IPS-18a (cell line): ENCODE data around the gene CDK14.
A peak's percentile ranks its signal among the peaks of the same experiment; 100 is the strongest.

ENCODE experiments used
- H3K27ac ChIP-seq: one replicate; pipeline ENCODE4 v1.5.1; 2013; ENCODE audit warnings: low read length
- H3K27me3 ChIP-seq: one replicate; pipeline ENCODE4 v1.6.1; 2013; ENCODE audit warnings: mild to moderate bottlenecking, low read length; ENCODE audit not compliant: control insufficient read depth, insufficient read depth
- H3K36me3 ChIP-seq: one replicate; pipeline ENCODE4 v1.6.1; 2013; ENCODE audit warnings: low read depth, low read length; ENCODE audit not compliant: control insufficient read depth
- H3K4me1 ChIP-seq: one replicate; pipeline ENCODE4 v1.6.1; 2013; ENCODE audit warnings: low read depth, low read length; ENCODE audit not compliant: control insufficient read depth
- H3K4me3 ChIP-seq: one replicate; pipeline ENCODE4 v1.5.1; 2013; ENCODE audit warnings: low read length
- H3K9ac ChIP-seq: one replicate; pipeline ENCODE4 v1.6.1; 2013; ENCODE audit warnings: mild to moderate bottlenecking, low read length, moderate library complexity
- H3K9me3 ChIP-seq: one replicate; pipeline ENCODE4 v1.6.1; 2013; ENCODE audit warnings: low read depth, low read length; ENCODE audit not compliant: control insufficient read depth

Gene CDK14

GRCh38 chr7:90595801-90596670, at the start of gene CDK14:
Gene CDK14 (plus strand): TSS chr7:90596321. CDS start chr7:90596628, 307 bp downstream.
- peaks cover 8% of the 10 kb centered on the region for H3K27me3 ChIP-seq
- H3K9me3 ChIP-seq, result no peaks in the 10 kb centered on the region
- H3K4me3 ChIP-seq, result peak within 1 kb of the TSS; percentile 76
- H3K27ac ChIP-seq, result peak within 1 kb of the TSS; percentile 0
- no peaks in the 10 kb centered on the region for H3K4me1 ChIP-seq
- H3K9ac ChIP-seq, result peak within 1 kb of the TSS; percentile 75
- no peaks in the 10 kb centered on the region for H3K36me3 ChIP-seq

- Histone ChIP-seq H3K27me3 (no peaks in the 10 kb centered on the region), H3K27ac (no peak overlapping the region), H3K9ac (no peak overlapping the region), H3K4me3 (no peak overlapping the region), H3K4me1 (peaks cover 5% of the 10 kb centered on the region), H3K9me3 (no peaks in the 10 kb centered on the region), H3K36me3 (no peaks in the 10 kb centered on the region)
Observed at GRCh38 chr7:90551036-90551435, 45.1 kb upstream of the CDK14 start.

GRCh38 chr7:90552521-90552920, 43.6 kb upstream of the CDK14 start:
- no peak overlapping the region for H3K4me3 ChIP-seq
- H3K36me3 ChIP-seq, result no peaks in the 10 kb centered on the region
- H3K4me1 ChIP-seq, result peaks cover 5% of the 10 kb centered on the region
- no peaks in the 10 kb centered on the region for H3K27me3 ChIP-seq
- H3K27ac ChIP-seq, result no peak overlapping the region
- H3K9me3 ChIP-seq, result no peaks in the 10 kb centered on the region
- no peak overlapping the region for H3K9ac ChIP-seq

- Histone ChIP-seq H3K9me3 (no peaks in the 10 kb centered on the region), H3K27ac (no peak overlapping the region), H3K27me3 (no peaks in the 10 kb centered on the region), H3K36me3 (no peaks in the 10 kb centered on the region), H3K9ac (no peak overlapping the region), H3K4me3 (no peak overlapping the region), H3K4me1 (no peaks in the 10 kb centered on the region)
Observed at GRCh38 chr7:90560730-90561129, 35.4 kb upstream of the CDK14 start.

GRCh38 chr7:90563286-90563685, 32.8 kb upstream of the CDK14 start:
- no peaks in the 10 kb centered on the region for H3K36me3 ChIP-seq
- no peak overlapping the region for H3K4me3 ChIP-seq
- no peaks in the 10 kb centered on the region for H3K27me3 ChIP-seq
- H3K27ac ChIP-seq, result no peak overlapping the region
- no peaks in the 10 kb centered on the region for H3K4me1 ChIP-seq
- no peak overlapping the region for H3K9ac ChIP-seq
- H3K9me3 ChIP-seq, result no peaks in the 10 kb centered on the region

GRCh38 chr7:90564455-90564854, 31.7 kb upstream of the CDK14 start:
- Histone ChIP-seq H3K27me3 (no peaks in the 10 kb centered on the region), H3K9ac (no peak overlapping the region), H3K4me3 (no peak overlapping the region), H3K4me1 (no peaks in the 10 kb centered on the region), H3K36me3 (no peaks in the 10 kb centered on the region), H3K27ac (no peak overlapping the region), H3K9me3 (no peaks in the 10 kb centered on the region)

GRCh38 chr7:90568213-90568612, 27.9 kb upstream of the CDK14 start:
- H3K27ac ChIP-seq, result no peak overlapping the region
- H3K27me3 ChIP-seq, result no peaks in the 10 kb centered on the region
- no peak overlapping the region for H3K9ac ChIP-seq
- no peaks in the 10 kb centered on the region for H3K4me1 ChIP-seq
- H3K4me3 ChIP-seq, result no peak overlapping the region
- no peaks in the 10 kb centered on the region for H3K9me3 ChIP-seq
- H3K36me3 ChIP-seq, result no peaks in the 10 kb centered on the region

GRCh38 chr7:90569368-90569767, 26.8 kb upstream of the CDK14 start:
- Histone ChIP-seq H3K27ac (no peak overlapping the region), H3K27me3 (no peaks in the 10 kb centered on the region), H3K9me3 (no peaks in the 10 kb centered on the region), H3K36me3 (no peaks in the 10 kb centered on the region), H3K4me3 (no peak overlapping the region), H3K4me1 (peaks cover 3% of the 10 kb centered on the region), H3K9ac (no peak overlapping the region)

- Histone ChIP-seq H3K9ac (no peak overlapping the region), H3K36me3 (no peaks in the 10 kb centered on the region), H3K4me1 (peaks cover 5% of the 10 kb centered on the region), H3K27me3 (no peaks in the 10 kb centered on the region), H3K9me3 (no peaks in the 10 kb centered on the region), H3K27ac (no peak overlapping the region), H3K4me3 (no peak overlapping the region)
Observed at GRCh38 chr7:90570373-90570959, 25.7 kb upstream of the CDK14 start.

- no peaks in the 10 kb centered on the region for H3K36me3 ChIP-seq
- H3K9ac ChIP-seq, result no peak overlapping the region
Observed at GRCh38 chr7:90574146-90574819, 21.8 kb upstream of the CDK14 start.

GRCh38 chr7:90574820-90575187, 21.3 kb upstream of the CDK14 start:
- Histone ChIP-seq H3K36me3 (no peaks in the 10 kb centered on the region), H3K27me3 (no peaks in the 10 kb centered on the region), H3K4me3 (no peak overlapping the region), H3K27ac (no peak overlapping the region), H3K9ac (no peak overlapping the region), H3K4me1 (peaks cover 5% of the 10 kb centered on the region), H3K9me3 (no peaks in the 10 kb centered on the region)

More at GRCh38 chr7:90574146-90574819, 21.8 kb upstream of the CDK14 start:
- no peak overlapping the region for H3K27ac ChIP-seq
- no peaks in the 10 kb centered on the region for H3K27me3 ChIP-seq
- H3K4me3 ChIP-seq, result no peak overlapping the region
- peaks cover 5% of the 10 kb centered on the region for H3K4me1 ChIP-seq
- no peaks in the 10 kb centered on the region for H3K9me3 ChIP-seq
